H1 (cell line): ENCODE measurements around the gene ZBTB7B.

Source experiments
- BRCA1 ChIP-seq: IDR thresholded peaks from 2 replicates; pipeline ENCODE4 v1.6.1; 2012; ENCODE audit warnings: low read depth, low read length, improper control_type of control experiment
- CBX8 ChIP-seq: fragments of 300-800, 300-1000 bp; sonication (generic); IDR thresholded peaks from 2 replicates; pipeline ENCODE4 v1.7.1; 2016; ENCODE audit warnings: low read depth, low read length, borderline replicate concordance
- CEBPB ChIP-seq: IDR thresholded peaks from 2 replicates; pipeline ENCODE4 v1.6.1; 2012; ENCODE audit warnings: low read depth, low read length
- EP300 ChIP-seq, 2 experiments: IDR thresholded peaks; 1 replicate in 1 of 2; 2 replicates in 1 of 2; pipeline ENCODE4 v1.6.1; 2011 to 2012; ENCODE audit warnings: low read depth in 2 of 2, low read length in 2 of 2, mild to moderate bottlenecking in 2 of 2, borderline replicate concordance in 1 of 2, inconsistent platforms in 1 of 2, moderate library complexity in 1 of 2
- EZH2 ChIP-seq: fragments of 200-600 bp; sonication (generic); IDR thresholded peaks from 2 replicates; pipeline ENCODE4 v1.7.1; 2012; ENCODE audit warnings: low read depth, mild to moderate bottlenecking, moderate library complexity, low read length, inconsistent platforms; ENCODE audit not compliant: severe bottlenecking
- GTF2F1 ChIP-seq: IDR thresholded peaks from 2 replicates; pipeline ENCODE4 v1.6.1; 2012; ENCODE audit warnings: low read depth, low read length, improper control_type of control experiment, borderline replicate concordance
- HDAC2 ChIP-seq, 2 experiments: fragments of 300-600 bp in 1 of 2; sonication (generic) in 1 of 2; IDR thresholded peaks; 2 replicates each; pipeline ENCODE4 v1.6.1; 2011 to 2012; ENCODE audit warnings: low read depth in 2 of 2, low read length in 2 of 2, mild to moderate bottlenecking in 2 of 2, moderate library complexity in 2 of 2, borderline replicate concordance in 1 of 2, inconsistent platforms in 1 of 2
- POLR2A ChIP-seq, 2 experiments: IDR thresholded peaks; 1 replicate in 1 of 2; 2 replicates in 1 of 2; pipeline ENCODE4 v1.6.1; 2011; ENCODE audit warnings: low read depth in 2 of 2, low read length in 2 of 2, mild to moderate bottlenecking in 2 of 2; ENCODE audit errors: control extremely low read depth in 1 of 2
- RFX5 ChIP-seq: IDR thresholded peaks from 2 replicates; pipeline ENCODE4 v1.6.1; 2011; ENCODE audit warnings: low read depth, low read length, improper control_type of control experiment, borderline replicate concordance
- SIN3A ChIP-seq, 2 experiments: IDR thresholded peaks in 1 of 2; conservative IDR thresholded peaks in 1 of 2; 2 replicates each; pipeline ENCODE4 v1.6.1; 2011 to 2012; ENCODE audit warnings: low read length in 2 of 2, improper control_type of control experiment in 1 of 2, low read depth in 1 of 2, mild to moderate bottlenecking in 1 of 2
- SP1 ChIP-seq: IDR thresholded peaks from 2 replicates; pipeline ENCODE4 v1.6.1; 2011; ENCODE audit warnings: low read depth, low read length
- SUZ12 ChIP-seq: fragments of 200-600 bp; sonication (generic); IDR thresholded peaks from 2 replicates; pipeline ENCODE4 v1.6.1; 2012; ENCODE audit warnings: mild to moderate bottlenecking, inconsistent platforms, low read length, moderate library complexity, mixed read lengths
- TF ChIP-seq, protein P1 (sequence below), 3 experiments: IDR thresholded peaks; 1 replicate in 2 of 3; 2 replicates in 1 of 3; pipeline versions ENCODE4 v1.5.1 to v1.6.1; 2011; ENCODE audit warnings: low read length in 3 of 3, mild to moderate bottlenecking in 3 of 3, inconsistent platforms in 2 of 3, low read depth in 1 of 3, moderate library complexity in 1 of 3; ENCODE audit not compliant: insufficient read depth in 1 of 3; ENCODE audit errors: control extremely low read depth in 1 of 3

DNA sequence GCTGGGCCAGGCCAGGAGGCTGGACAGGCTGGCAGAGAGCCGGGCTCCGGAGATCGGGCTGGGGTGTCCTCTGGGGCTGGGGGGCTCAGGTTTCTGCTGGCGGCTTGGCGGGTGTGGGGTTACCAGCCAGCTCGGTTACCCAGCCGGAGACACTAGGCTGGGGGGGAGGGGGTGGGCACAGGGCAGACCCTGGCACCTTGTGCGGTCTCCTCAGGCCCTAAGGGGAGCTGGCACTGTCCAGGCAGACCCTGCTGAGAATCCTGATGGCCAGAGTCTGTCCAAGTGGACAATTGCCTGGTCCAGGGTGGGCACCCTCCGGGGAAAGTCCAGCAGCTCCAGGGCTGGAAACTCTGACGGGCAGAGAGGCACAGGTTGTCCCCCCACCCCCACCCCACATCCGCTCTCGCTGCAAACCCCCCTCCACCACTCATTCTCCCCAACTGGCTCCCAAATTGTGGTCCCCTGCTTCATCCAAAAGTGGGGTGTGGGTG, 6.7 kb downstream of the ZBTB7B start:
- TF ChIP-seq, protein P1, sequence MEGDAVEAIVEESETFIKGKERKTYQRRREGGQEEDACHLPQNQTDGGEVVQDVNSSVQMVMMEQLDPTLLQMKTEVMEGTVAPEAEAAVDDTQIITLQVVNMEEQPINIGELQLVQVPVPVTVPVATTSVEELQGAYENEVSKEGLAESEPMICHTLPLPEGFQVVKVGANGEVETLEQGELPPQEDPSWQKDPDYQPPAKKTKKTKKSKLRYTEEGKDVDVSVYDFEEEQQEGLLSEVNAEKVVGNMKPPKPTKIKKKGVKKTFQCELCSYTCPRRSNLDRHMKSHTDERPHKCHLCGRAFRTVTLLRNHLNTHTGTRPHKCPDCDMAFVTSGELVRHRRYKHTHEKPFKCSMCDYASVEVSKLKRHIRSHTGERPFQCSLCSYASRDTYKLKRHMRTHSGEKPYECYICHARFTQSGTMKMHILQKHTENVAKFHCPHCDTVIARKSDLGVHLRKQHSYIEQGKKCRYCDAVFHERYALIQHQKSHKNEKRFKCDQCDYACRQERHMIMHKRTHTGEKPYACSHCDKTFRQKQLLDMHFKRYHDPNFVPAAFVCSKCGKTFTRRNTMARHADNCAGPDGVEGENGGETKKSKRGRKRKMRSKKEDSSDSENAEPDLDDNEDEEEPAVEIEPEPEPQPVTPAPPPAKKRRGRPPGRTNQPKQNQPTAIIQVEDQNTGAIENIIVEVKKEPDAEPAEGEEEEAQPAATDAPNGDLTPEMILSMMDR (IDR thresholded peaks at IDR 0.05; ENCODE audit: control extremely low read depth in 1 of 3, insufficient read depth in 1 of 3, low read depth in 1 of 3, low read length in 3 of 3), result no peak
- TF ChIP-seq EP300 (IDR thresholded peaks at IDR 0.05; ENCODE audit: borderline replicate concordance in 1 of 2, low read depth in 2 of 2, low read length in 2 of 2), result no peak
- TF ChIP-seq SUZ12, result no peak
- TF ChIP-seq POLR2A (IDR thresholded peaks at IDR 0.05; ENCODE audit: control extremely low read depth in 1 of 2, low read depth in 2 of 2, low read length in 2 of 2), result no peak
- no peak for TF ChIP-seq RFX5
- TF ChIP-seq HDAC2 (IDR thresholded peaks at IDR 0.05; ENCODE audit: borderline replicate concordance in 1 of 2, low read depth in 2 of 2, low read length in 2 of 2), result no peak
- no peak for TF ChIP-seq EZH2
- no peak for TF ChIP-seq SIN3A (conservative IDR thresholded peaks at IDR 0.05 in 1 of 2, IDR thresholded peaks at IDR 0.05 in 1 of 2; ENCODE audit: low read depth in 1 of 2, low read length in 2 of 2)
- no peak for TF ChIP-seq SP1
- no peak for TF ChIP-seq BRCA1
- no peak for TF ChIP-seq GTF2F1
- no peak for TF ChIP-seq CEBPB
- no peak for TF ChIP-seq CBX8
